GM23248 (cell line): ENCODE data around the gene EML4.
"Not testable (repeated sequence)": the region's sequence is repeated elsewhere in the genome, so short reads cannot be mapped to it uniquely, and the experiment has no call there.

Experiments
- EZH2 ChIP-seq: fragments of 200-600 bp; sonication (generic); IDR thresholded peaks from 2 replicates; pipeline ENCODE4 v1.6.1; 2018; ENCODE audit warnings: antibody characterized with exemption, mild to moderate bottlenecking; ENCODE audit not compliant: insufficient read depth, poor library complexity, severe bottlenecking
- EZH2phosphoT487 ChIP-seq: fragments of 200-600 bp; sonication (generic); IDR thresholded peaks from 2 replicates; pipeline ENCODE4 v1.6.1; 2018; ENCODE audit warnings: antibody characterized with exemption, moderate library complexity, mild to moderate bottlenecking, low read depth; ENCODE audit not compliant: insufficient read depth

- not testable (repeated sequence) for TF ChIP-seq EZH2, EZH2phosphoT487
Measured at GRCh38 chr2:42380026-42380425, 210.9 kb downstream of the EML4 start.
